GM12864 (cell line): ENCODE results near the gene OBSCN.

ENCODE experiments used
- DNase-seq: peaks from one replicate; pipeline ENCODE4 v3.0.0-alpha.2; 2011; ENCODE audit warnings: low read depth
- H3K4me3 ChIP-seq: 2 replicates; pipeline ENCODE4 v1.5.1; 2011; ENCODE audit warnings: mild to moderate bottlenecking, low read depth, low read length, control low read depth
- CTCF ChIP-seq: IDR thresholded peaks from 2 replicates; pipeline ENCODE4 v1.5.1; 2011; ENCODE audit warnings: low read depth, mild to moderate bottlenecking, moderate library complexity, low read length, control low read depth, inconsistent platforms; ENCODE audit errors: missing control alignments

Gene OBSCN

GRCh38 chr1:228351850-228352249 lies 144.0 kb downstream of the OBSCN start:
- H3K4me3 ChIP-seq = no peak overlapping the region
- no peak for TF ChIP-seq CTCF
- no peak for DNase-seq

DNA sequence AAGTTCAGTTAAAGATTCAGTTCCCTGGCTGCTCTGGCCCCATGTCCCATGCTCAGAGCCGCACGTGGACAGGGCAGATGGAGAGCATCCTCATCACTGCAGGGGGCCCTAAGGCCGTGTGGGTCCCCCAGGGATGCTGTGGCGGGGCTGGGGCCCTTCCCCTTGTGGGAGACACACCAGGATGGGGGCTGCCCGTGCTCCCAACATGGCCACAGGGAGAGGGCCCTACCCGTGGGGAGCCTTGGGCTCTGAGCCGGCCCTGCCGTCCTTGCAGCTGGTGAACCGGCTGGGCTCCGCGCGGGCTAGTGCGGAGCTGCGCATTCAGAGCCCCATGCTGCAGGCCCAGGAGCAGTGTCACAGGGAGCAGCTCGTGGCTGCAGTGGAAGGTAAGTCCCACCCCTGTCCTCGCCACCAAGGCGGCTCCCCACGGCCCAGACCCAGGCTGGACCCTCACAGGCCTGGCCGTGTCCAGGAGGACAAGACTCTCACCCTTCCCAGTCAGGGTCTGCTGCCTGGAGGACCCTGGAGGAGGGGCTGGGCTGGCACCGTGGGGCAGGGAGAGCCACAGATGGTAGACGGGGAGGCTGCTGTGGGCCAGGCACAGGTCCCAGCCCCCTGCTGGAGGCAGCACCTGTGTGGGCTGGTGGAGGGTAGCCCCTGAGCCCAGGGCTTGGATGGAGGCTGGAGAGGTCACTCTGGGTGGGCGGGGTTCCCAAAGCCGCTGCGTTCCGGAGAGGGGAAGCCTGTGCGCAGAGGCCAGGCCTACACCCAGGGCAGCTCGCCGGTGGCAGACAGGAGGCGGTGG lies 145.0 kb downstream of the OBSCN start:
- TF ChIP-seq CTCF = no peak
- H3K4me3 ChIP-seq = no peak overlapping the region
- no peak for DNase-seq

- TF ChIP-seq CTCF = no peak
Observed at GRCh38 chr1:228353601-228354371, 145.9 kb downstream of the OBSCN start.

GRCh38 chr1:228354390-228355320 lies 146.8 kb downstream of the OBSCN start:
- DNase-seq = no peak
- TF ChIP-seq CTCF = no peak
- no peak overlapping the region for H3K4me3 ChIP-seq

More at GRCh38 chr1:228353601-228354371, 145.9 kb downstream of the OBSCN start:
- H3K4me3 ChIP-seq = no peak overlapping the region
- DNase-seq = no peak

DNA sequence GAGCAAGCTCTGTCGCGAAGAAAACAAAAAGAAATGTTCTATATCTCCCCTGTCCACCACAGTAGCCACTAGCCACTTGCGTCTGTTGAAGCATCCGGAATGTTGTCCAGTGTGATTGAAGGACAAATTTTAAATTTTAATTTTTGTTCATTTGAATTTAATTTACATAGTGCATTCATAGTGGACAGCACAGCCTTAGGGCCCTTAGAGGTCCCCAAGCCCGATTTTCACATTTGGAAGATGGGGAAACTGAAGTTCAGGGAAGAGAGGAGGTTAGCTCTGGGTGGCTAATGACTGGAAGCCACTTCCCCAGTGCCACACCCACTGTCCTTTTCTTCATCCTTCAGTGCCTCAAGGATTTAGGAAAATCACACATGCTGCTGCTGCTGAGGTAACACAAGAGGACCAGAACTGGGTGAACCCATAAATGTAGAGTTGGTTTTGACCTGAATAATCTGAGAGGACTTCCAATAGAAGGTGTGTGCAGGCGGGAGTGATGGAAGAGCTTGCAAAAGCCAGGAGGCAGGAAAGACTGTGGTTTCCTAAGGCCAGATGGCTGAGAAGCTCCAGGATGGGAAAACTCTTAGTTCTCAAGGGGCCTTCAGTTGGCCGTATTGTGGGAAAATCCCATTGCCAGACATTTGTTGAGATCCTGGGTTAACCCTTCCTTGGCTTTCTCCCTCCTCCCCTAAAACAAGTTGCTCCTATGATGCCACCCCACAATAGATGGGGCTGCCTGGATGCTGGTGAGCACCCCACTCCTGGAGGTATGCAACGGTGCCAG lies 149.2 kb downstream of the OBSCN start:
- no peak for DNase-seq
- no peak overlapping the region for H3K4me3 ChIP-seq
- TF ChIP-seq CTCF = no peak
